Esophagus squamous epithelium (tissue), 4 donors: ENCODE data around the gene CAMK2D.

Source experiments
- CTCF ChIP-seq, 6 experiments: fragments of 450-650 bp in 4 of 6; fragments of 200-600 bp in 2 of 6; sonication (generic) in 2 of 6; IDR thresholded peaks; one replicate each; pipeline ENCODE4 v1.5.1; 2016 to 2019; ENCODE audit warnings: antibody characterized with exemption in 6 of 6, mild to moderate bottlenecking in 4 of 6, moderate library complexity in 4 of 6
- POLR2A ChIP-seq, 4 donors: fragments of 450-650 bp; IDR thresholded peaks; one replicate each; pipeline ENCODE4 v1.6.1; 2017; ENCODE audit warnings: antibody characterized with exemption in 4 of 4, mild to moderate bottlenecking in 4 of 4, moderate library complexity in 3 of 4

GRCh38 chr4:113474017-113474416 lies 287.5 kb downstream of the CAMK2D start:
- TF ChIP-seq CTCF (IDR thresholded peaks at IDR 0.05) (no peak), POLR2A (IDR thresholded peaks at IDR 0.05) (no peak)
